Right lobe of liver (tissue), 4 donors: ENCODE results near the gene ATRNL1.

Experiments
- POLR2A ChIP-seq: fragments of 450-650 bp; IDR thresholded peaks from one replicate; pipeline ENCODE4 v1.6.1; 2017; ENCODE audit warnings: antibody characterized with exemption, mild to moderate bottlenecking
- TF ChIP-seq, protein P1 (sequence below), 4 donors: fragments of 200-600 bp in 3 of 4; fragments of 450-650 bp in 1 of 4; IDR thresholded peaks; one replicate each; pipeline versions ENCODE4 v1.5.1 to v1.8.0; 2016 to 2022; ENCODE audit warnings: antibody characterized with exemption in 4 of 4, mild to moderate bottlenecking in 2 of 4
- donor health status: DM: no; HTN: no; CAD: no.
- donor health status: DM: no; HTN: no; CAD: no.
- donor health status: DM: no; HTN: yes; CAD: no.

DNA sequence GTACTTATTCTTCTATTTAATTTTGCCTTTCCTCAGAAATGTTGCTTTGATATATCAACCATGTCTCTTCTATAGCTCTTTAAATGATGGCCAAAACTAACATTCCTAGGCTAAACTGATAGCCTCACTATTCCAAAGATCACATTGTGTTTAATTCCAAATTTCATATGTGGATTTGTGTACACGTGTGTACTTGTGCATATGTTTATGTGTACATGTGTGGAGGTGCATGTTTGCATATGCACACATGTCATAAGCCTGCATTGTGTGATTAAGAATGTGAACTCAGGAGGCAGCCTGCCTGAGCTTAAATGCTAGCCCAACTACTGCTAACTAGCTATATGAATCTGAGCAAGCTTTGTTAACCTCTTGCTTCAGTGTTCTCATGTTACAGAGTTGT is 753.4 kb downstream of the ATRNL1 start:
- TF ChIP-seq, protein P1, sequence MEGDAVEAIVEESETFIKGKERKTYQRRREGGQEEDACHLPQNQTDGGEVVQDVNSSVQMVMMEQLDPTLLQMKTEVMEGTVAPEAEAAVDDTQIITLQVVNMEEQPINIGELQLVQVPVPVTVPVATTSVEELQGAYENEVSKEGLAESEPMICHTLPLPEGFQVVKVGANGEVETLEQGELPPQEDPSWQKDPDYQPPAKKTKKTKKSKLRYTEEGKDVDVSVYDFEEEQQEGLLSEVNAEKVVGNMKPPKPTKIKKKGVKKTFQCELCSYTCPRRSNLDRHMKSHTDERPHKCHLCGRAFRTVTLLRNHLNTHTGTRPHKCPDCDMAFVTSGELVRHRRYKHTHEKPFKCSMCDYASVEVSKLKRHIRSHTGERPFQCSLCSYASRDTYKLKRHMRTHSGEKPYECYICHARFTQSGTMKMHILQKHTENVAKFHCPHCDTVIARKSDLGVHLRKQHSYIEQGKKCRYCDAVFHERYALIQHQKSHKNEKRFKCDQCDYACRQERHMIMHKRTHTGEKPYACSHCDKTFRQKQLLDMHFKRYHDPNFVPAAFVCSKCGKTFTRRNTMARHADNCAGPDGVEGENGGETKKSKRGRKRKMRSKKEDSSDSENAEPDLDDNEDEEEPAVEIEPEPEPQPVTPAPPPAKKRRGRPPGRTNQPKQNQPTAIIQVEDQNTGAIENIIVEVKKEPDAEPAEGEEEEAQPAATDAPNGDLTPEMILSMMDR (IDR thresholded peaks at IDR 0.05): no peak
- no peak for TF ChIP-seq POLR2A
